Measurements from ENCODE around the gene SLC24A1.

GRCh38 chr15:65639509-65639908 lies 17.8 kb downstream of the SLC24A1 start:
- TF ChIP-seq CTCF (optimal IDR thresholded peaks at IDR 0.05 in 1 of 3, IDR thresholded peaks at IDR 0.05 in 1 of 3, conservative IDR thresholded peaks at IDR 0.05 in 1 of 3; ENCODE audit: extremely low read depth in 1 of 3, insufficient read depth in 2 of 3, low read length in 3 of 3): no peak
- no peak for TF ChIP-seq EZH2 (IDR thresholded peaks at IDR 0.05; ENCODE audit: low read length)

Data from keratinocyte (primary cell).